HepG2 (cell line): ENCODE results near the gene DLG1. TPM values are rescaled to one million over a fixed set of nuclear protein-coding genes. Genes with fewer than 3 reads are reported as not detected.

Experiments
- ERF ChIP-seq: IDR thresholded peaks from 2 replicates; pipeline ENCODE4 v1.6.1; 2018; ENCODE audit warnings: missing biosample characterization, missing genetic modification reagents
- HBP1 ChIP-seq: IDR thresholded peaks from 2 replicates; pipeline ENCODE4 v1.6.1; 2016; ENCODE audit warnings: low read depth, control low read depth
- HNF1B ChIP-seq: sonication (generic); formaldehyde crosslinking; IDR thresholded peaks from 2 replicates; pipeline ENCODE4 v1.5.1; 2020; ENCODE audit warnings: mild to moderate bottlenecking, moderate library complexity, missing genetic modification reagents
- HOXA5 ChIP-seq: sonication (generic); formaldehyde crosslinking; IDR thresholded peaks from 2 replicates; pipeline ENCODE4 v1.4.0; 2020; ENCODE audit warnings: missing genetic modification reagents
- SALL1 ChIP-seq: sonication (generic); formaldehyde crosslinking; IDR thresholded peaks from 2 replicates; pipeline ENCODE4 v1.8.0; 2022; ENCODE audit warnings: mild to moderate bottlenecking, missing genetic modification reagents
- ZNF3 ChIP-seq: IDR thresholded peaks from 2 replicates; pipeline ENCODE4 v1.7.0; 2017; ENCODE audit warnings: inconsistent platforms
- ZNF598 ChIP-seq: sonication (generic); formaldehyde crosslinking; IDR thresholded peaks from 2 replicates; pipeline ENCODE4 v1.5.1; 2020; ENCODE audit warnings: mild to moderate bottlenecking, missing genetic modification reagents, borderline replicate concordance
- ZNF615 ChIP-seq: sonication (generic); formaldehyde crosslinking; IDR thresholded peaks from 2 replicates; pipeline ENCODE4 v1.5.0; 2020; ENCODE audit warnings: mild to moderate bottlenecking, missing genetic modification reagents, borderline replicate concordance
- polyA plus RNA-seq, 8 experiments: library from polyadenylated mRNA; depleted of rRNA in 3 of 8; stranded (reverse) in 7 of 8; unstranded in 1 of 8; fragments of >200 nt; fragmentation: Illumina TruSeq in 4 of 8; extraction: Trizol in 4 of 8; gene quantifications; 2 replicates each; pipeline versions ENCODE4 v1.2.1 to v1.2.3, GENCODE V29; 2011 to 2016; ENCODE audit warnings: low read depth in 4 of 8, missing spikeins in 1 of 8, mixed read lengths in 1 of 8; ENCODE audit not compliant: insufficient read depth in 1 of 8
- total RNA-seq, 5 experiments: library from RNA; depleted of rRNA; stranded (reverse); fragments of >200 nt; fragmentation: Illumina TruSeq; extraction: Trizol; gene quantifications; 2 replicates each; pipeline ENCODE4 v1.2.3, GENCODE V29; 2016; ENCODE audit warnings: low read depth in 1 of 5
- TF ChIP-seq, protein P1 (sequence below): sonication (generic); formaldehyde crosslinking; conservative IDR thresholded peaks from 2 replicates; pipeline ENCODE4 v1.4.0; 2020; ENCODE audit warnings: mild to moderate bottlenecking, missing genetic modification reagents, moderate library complexity

DLG1 gene
- total and polyA plus RNA-seq, 2 of the 13 experiments (the other 11 are each of a cell fraction or from before 2014, with no cell fraction given) = 30.5 to 104 TPM

- TF ChIP-seq HNF1B (no peak), HBP1 (CRISPR knock-in tag) (no peak), ERF (CRISPR knock-in tag) (no peak), HOXA5 (CRISPR knock-in tag) (no peak), SALL1 (CRISPR knock-in tag) (no peak), ZNF598 (CRISPR knock-in tag) (no peak), ZNF3 (no peak), ZNF615 (no peak)
- TF ChIP-seq, protein P1, sequence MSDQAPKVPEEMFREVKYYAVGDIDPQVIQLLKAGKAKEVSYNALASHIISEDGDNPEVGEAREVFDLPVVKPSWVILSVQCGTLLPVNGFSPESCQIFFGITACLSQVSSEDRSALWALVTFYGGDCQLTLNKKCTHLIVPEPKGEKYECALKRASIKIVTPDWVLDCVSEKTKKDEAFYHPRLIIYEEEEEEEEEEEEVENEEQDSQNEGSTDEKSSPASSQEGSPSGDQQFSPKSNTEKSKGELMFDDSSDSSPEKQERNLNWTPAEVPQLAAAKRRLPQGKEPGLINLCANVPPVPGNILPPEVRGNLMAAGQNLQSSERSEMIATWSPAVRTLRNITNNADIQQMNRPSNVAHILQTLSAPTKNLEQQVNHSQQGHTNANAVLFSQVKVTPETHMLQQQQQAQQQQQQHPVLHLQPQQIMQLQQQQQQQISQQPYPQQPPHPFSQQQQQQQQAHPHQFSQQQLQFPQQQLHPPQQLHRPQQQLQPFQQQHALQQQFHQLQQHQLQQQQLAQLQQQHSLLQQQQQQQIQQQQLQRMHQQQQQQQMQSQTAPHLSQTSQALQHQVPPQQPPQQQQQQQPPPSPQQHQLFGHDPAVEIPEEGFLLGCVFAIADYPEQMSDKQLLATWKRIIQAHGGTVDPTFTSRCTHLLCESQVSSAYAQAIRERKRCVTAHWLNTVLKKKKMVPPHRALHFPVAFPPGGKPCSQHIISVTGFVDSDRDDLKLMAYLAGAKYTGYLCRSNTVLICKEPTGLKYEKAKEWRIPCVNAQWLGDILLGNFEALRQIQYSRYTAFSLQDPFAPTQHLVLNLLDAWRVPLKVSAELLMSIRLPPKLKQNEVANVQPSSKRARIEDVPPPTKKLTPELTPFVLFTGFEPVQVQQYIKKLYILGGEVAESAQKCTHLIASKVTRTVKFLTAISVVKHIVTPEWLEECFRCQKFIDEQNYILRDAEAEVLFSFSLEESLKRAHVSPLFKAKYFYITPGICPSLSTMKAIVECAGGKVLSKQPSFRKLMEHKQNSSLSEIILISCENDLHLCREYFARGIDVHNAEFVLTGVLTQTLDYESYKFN (CRISPR knock-in tag) = no peak
Observed at GRCh38 chr3:197135212-197135611, 163.2 kb downstream of the DLG1 start (continued).
